ENCODE results near the gene NRG4. TPM values are rescaled to one million over a fixed set of nuclear protein-coding genes. Genes with fewer than 3 reads are reported as not detected.

Gene NRG4
- total RNA-seq, 1 experiment from 2014 or later, result not detected

DNA sequence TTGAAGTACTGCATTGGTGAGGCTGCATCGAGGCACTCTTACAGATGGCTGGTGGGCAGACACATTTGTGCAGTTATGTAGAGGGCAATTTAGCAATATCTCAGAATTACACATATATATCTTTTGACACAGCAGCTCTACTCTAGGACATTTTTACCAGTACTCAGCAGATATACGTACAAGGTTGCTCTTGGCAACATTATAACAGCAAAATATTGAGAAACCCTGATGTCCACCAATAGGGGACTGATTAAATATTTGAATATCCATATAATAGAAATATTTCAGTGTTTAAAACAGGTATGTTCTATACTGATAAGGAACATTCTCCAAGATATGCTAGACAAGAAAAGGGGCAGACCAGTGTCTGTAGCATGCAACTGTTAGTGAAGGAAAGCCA lies 116.5 kb downstream of the NRG4 start:
- Histone ChIP-seq H3K27me3 (ENCODE audit: low read length) (no peaks in the 10 kb centered on the region), H3K4me1 (ENCODE audit: low read length) (peaks cover 7% of the 10 kb centered on the region), H3K79me2 (ENCODE audit: low read length) (no peaks in the 10 kb centered on the region; the same call in 1 of the 2 replicates), H2AFZ (ENCODE audit: low read length) (no peak overlapping the region), H3K4me2 (ENCODE audit: low read depth, low read length, poor library complexity, severe bottlenecking) (no peak overlapping the region), H3K9me2 (replicated peaks; ENCODE audit: insufficient read depth, low read length) (no peaks in the 10 kb centered on the region), H4K20me1 (ENCODE audit: insufficient read depth, low read depth, low read length) (no peaks in the 10 kb centered on the region), H3K36me3 (ENCODE audit: insufficient read depth, low read length) (0 out of 2 replicates have a peak, but pooled peaks cover 4% of the 10 kb centered on the region), H3K9ac (ENCODE audit: low read length) (no peak overlapping the region), H3K4me3 (ENCODE audit: low read length) (no peak overlapping the region), H3K9me3 (ENCODE audit: low read length) (no peaks in the 10 kb centered on the region), H3K27ac (ENCODE audit: low read length) (no peak overlapping the region)
- DNase-seq, result no peak

DNA sequence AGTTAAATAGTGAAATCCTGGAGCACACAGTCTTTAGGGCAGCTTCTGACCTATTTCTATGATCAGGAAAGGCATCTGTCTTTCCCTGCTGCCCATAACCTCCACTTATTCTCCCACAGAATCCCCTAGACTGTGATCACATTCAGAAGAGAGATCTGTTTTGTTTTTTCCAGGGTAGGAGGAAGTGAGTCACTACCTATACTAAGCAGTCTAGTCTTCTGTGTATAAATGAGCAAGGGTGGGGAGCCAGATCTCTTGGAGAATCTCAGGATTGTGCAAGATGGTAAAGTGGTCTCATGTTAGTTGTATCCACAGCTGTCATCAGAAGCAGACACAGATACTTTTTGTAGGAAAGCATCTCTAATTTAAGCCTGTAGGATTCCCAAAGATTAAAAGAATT lies 120.3 kb downstream of the NRG4 start:
- no peak overlapping the region for H3K27ac ChIP-seq (ENCODE audit: low read length)
- peaks cover 3% of the 10 kb centered on the region; the same call in 1 of the 2 replicates for H3K36me3 ChIP-seq (ENCODE audit: insufficient read depth, low read length)
- H4K20me1 ChIP-seq (ENCODE audit: insufficient read depth, low read depth, low read length), result no peaks in the 10 kb centered on the region
- H3K79me2 ChIP-seq (ENCODE audit: low read length), result no peaks in the 10 kb centered on the region; the same call in 1 of the 2 replicates
- H3K27me3 ChIP-seq (ENCODE audit: low read length), result no peaks in the 10 kb centered on the region
- peaks cover 10% of the 10 kb centered on the region for H3K4me1 ChIP-seq (ENCODE audit: low read length)
- H2AFZ ChIP-seq (ENCODE audit: low read length), result no peak overlapping the region
- no peak overlapping the region for H3K4me3 ChIP-seq (ENCODE audit: low read length)
- H3K9me2 ChIP-seq (replicated peaks; ENCODE audit: insufficient read depth, low read length), result no peaks in the 10 kb centered on the region
- no peak overlapping the region for H3K4me2 ChIP-seq (ENCODE audit: low read depth, low read length, poor library complexity, severe bottlenecking)
- DNase-seq, result no peak
- no peaks in the 10 kb centered on the region for H3K9me3 ChIP-seq (ENCODE audit: low read length)
- H3K9ac ChIP-seq (ENCODE audit: low read length), result no peak overlapping the region

Small RNAs within 50 kb of the gene (small RNA-seq; reads per million reads assigned to genes)
- gene RN7SL510P, result not detected

Other genes with a start within 250 kb of the NRG4 start
- 13.7 and 36.3 TPM in 2 replicates for gene UBE2Q2, start 169.0 kb downstream of the NRG4 start, total RNA-seq (2014; rRNA removed; shearing (Covaris generic); ENCODE audit: low replicate concordance)
- gene FBXO22, start 108.5 kb downstream of the NRG4 start, total RNA-seq (2014; rRNA removed; shearing (Covaris generic); ENCODE audit: low replicate concordance), result 30.1 and 39.7 TPM in 2 replicates
- not detected in 2 replicates for gene TMEM266, start 47.6 kb upstream of the NRG4 start, total RNA-seq (2014; rRNA removed; shearing (Covaris generic); ENCODE audit: low replicate concordance)